Calu3 (cell line): Measurements from ENCODE around the gene CRPPA. TPM values are rescaled to one million over a fixed set of nuclear protein-coding genes. Genes with fewer than 3 reads are reported as not detected.

Experiments
- BruUV-seq: library from RNA; stranded (reverse); fragments of 400-500 nt; replicated peaks from 2 replicates; lab custom pipeline; 2021; lab: Mats Ljungman, UMichigan
- CTCF ChIA-PET: fragments of 300-600 bp; sonication (Branson Sonifier 250); formaldehyde crosslinking; loops from one replicate; lab custom pipeline; 2022; ENCODE audit warnings: antibody characterized with exemption; lab: Charles Lee
- DNase-seq: peaks from one replicate; pipeline ENCODE4 v3.0.0; 2022
- H3K27ac Mint-ChIP-seq: one replicate; pipeline ENCODE4 v1.8.0; 2022; ENCODE audit warnings: mixed read lengths; ENCODE audit not compliant: unreplicated experiment
- H3K27me3 Mint-ChIP-seq: one replicate; pipeline ENCODE4 v1.8.0; 2022; ENCODE audit warnings: mixed read lengths; ENCODE audit not compliant: unreplicated experiment
- H3K36me3 Mint-ChIP-seq: one replicate; pipeline ENCODE4 v1.8.0; 2022; ENCODE audit warnings: mild to moderate bottlenecking, moderate library complexity, mixed read lengths; ENCODE audit not compliant: insufficient read depth, unreplicated experiment
- H3K4me1 Mint-ChIP-seq: one replicate; pipeline ENCODE4 v1.8.0; 2022; ENCODE audit warnings: mild to moderate bottlenecking, low read depth, mixed read lengths; ENCODE audit not compliant: unreplicated experiment
- H3K4me3 Mint-ChIP-seq: one replicate; pipeline ENCODE4 v1.8.0; 2022; ENCODE audit warnings: mild to moderate bottlenecking, low read depth, moderate library complexity, mixed read lengths; ENCODE audit not compliant: unreplicated experiment
- H3K9me3 Mint-ChIP-seq: one replicate; pipeline ENCODE4 v1.8.0; 2022; ENCODE audit warnings: low read depth, mixed read lengths; ENCODE audit not compliant: unreplicated experiment
- CTCF ChIP-seq: fragments of 200-600 bp; IDR thresholded peaks from one replicate; pipeline ENCODE4 v1.8.0; 2022; ENCODE audit warnings: antibody characterized with exemption; ENCODE audit not compliant: unreplicated experiment
- intact Hi-C: fragments of 100-400 bp; cut with micrococcal nuclease; formaldehyde crosslinking; loops from one replicate; pipeline ENCODE4 v1.10.0; 2022; ENCODE audit not compliant: unreplicated experiment
- total RNA-seq: library from RNA; stranded (reverse); gene quantifications from 2 replicates; pipeline ENCODE4 v1.2.3, GENCODE V29; 2022

The CRPPA gene
- total RNA-seq, 1 experiment from 2014 or later: 7.5 TPM

DNA sequence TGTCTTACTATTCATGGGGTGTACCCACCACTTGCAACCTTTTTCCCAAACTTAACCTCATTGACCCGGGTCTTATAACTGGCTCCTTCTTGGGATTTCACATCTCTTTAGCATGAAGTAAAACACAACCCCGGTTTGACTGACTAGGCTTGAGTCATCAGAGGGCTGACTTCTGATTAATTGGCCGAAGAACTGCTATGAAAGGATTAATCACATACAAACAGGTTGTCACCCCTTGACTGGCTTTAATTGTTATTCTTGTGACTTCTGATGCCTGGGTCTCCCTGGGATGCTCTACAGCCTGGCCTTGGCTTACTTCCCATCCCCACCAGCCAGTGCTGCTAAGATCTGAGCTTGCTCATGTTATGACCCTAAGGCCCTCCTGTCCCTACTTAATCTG, 8.8 kb upstream of the CRPPA start:
- intact Hi-C loops: loop anchor here (5.0 to 10.0 kb wide), 2 partner anchors 255 to 318 kb away; no protein-coding TSS in a partner anchor
- no peaks in the 10 kb centered on the region for H3K36me3 Mint-ChIP-seq
- H3K4me3 Mint-ChIP-seq: no peak overlapping the region
- CTCF ChIA-PET: interaction anchor here (0.9 to 3.7 kb wide), 4 partner anchors 8 to 307 kb away, joined by 3 to 22 read pairs (median 3); partner anchors contain the start of gene CRPPA
- no TSS peak for BruUV-seq
- DNase-seq: no peak
- peak overlapping the region; percentile 77 for H3K27ac Mint-ChIP-seq
- H3K9me3 Mint-ChIP-seq: peaks cover 6% of the 10 kb centered on the region
- no peaks in the 10 kb centered on the region for H3K27me3 Mint-ChIP-seq
- H3K4me1 Mint-ChIP-seq: peaks cover 42% of the 10 kb centered on the region
- TF ChIP-seq CTCF: no peak

- peak overlapping the region; percentile 7 for H3K4me3 Mint-ChIP-seq
- no peaks in the 10 kb centered on the region for H3K27me3 Mint-ChIP-seq
- intact Hi-C loops: loop anchor here (1.0 kb wide), 1 partner anchor 19 kb away; no protein-coding TSS in a partner anchor
- H3K27ac Mint-ChIP-seq: peak overlapping the region; percentile 32
- H3K36me3 Mint-ChIP-seq: no peaks in the 10 kb centered on the region
- DNase-seq: peak; percentile 75
- no TSS peak for BruUV-seq
- TF ChIP-seq CTCF: no peak
- H3K4me1 Mint-ChIP-seq: peaks cover 42% of the 10 kb centered on the region
- CTCF ChIA-PET: interaction anchor here (0.6 to 3.7 kb wide), 5 partner anchors 9 to 136 kb away, joined by 4 to 22 read pairs (median 4); no protein-coding TSS in a partner anchor
- peaks cover 6% of the 10 kb centered on the region for H3K9me3 Mint-ChIP-seq
Measured at GRCh38 chr7:16428672-16429071, 7.3 kb upstream of the CRPPA start.

GRCh38 chr7:16428182-16428581, 6.8 kb upstream of the CRPPA start:
- CTCF ChIA-PET: interaction anchor here (0.6 to 3.7 kb wide), 4 partner anchors 8 to 512 kb away, joined by 3 to 22 read pairs (median 4); no protein-coding TSS in a partner anchor
- DNase-seq: no peak
- Mint-ChIP-seq H3K4me1 (peaks cover 45% of the 10 kb centered on the region), H3K27me3 (no peaks in the 10 kb centered on the region), H3K9me3 (peaks cover 6% of the 10 kb centered on the region), H3K4me3 (peak overlapping the region; percentile 7), H3K27ac (peak overlapping the region; percentile 32), H3K36me3 (no peaks in the 10 kb centered on the region)
- no TSS peak for BruUV-seq
- intact Hi-C loops: loop anchor here (1.0 kb wide), 1 partner anchor 19 kb away; no protein-coding TSS in a partner anchor
- TF ChIP-seq CTCF: no peak

GRCh38 chr7:16423761-16424160, 2.4 kb upstream of the CRPPA start:
- Mint-ChIP-seq H3K4me1 (peaks cover 48% of the 10 kb centered on the region), H3K36me3 (peaks cover 24% of the 10 kb centered on the region), H3K4me3 (no peak overlapping the region), H3K9me3 (peaks cover 3% of the 10 kb centered on the region), H3K27me3 (no peaks in the 10 kb centered on the region), H3K27ac (no peak overlapping the region)
- CTCF ChIA-PET: interaction anchor here (1.4 kb wide), 1 partner anchor 141 kb away, joined by 4 read pairs; no protein-coding TSS in a partner anchor
- TF ChIP-seq CTCF: no peak
- no TSS peak for BruUV-seq
- no peak for DNase-seq
- intact Hi-C loops: loop anchor here (5.0 kb wide), 1 partner anchor 126 kb away; no protein-coding TSS in a partner anchor
